ENCODE data around the gene DCAF15. TPM values are rescaled to one million over a fixed set of nuclear protein-coding genes. Genes with fewer than 3 reads are reported as not detected.
"Not testable (repeated sequence)": the region's sequence is repeated elsewhere in the genome, so short reads cannot be mapped to it uniquely, and the experiment has no call there.

Gene DCAF15
- total RNA-seq, 4 donors from 2014 or later: 5.3 to 20.8 (median 14.5) TPM

DNA sequence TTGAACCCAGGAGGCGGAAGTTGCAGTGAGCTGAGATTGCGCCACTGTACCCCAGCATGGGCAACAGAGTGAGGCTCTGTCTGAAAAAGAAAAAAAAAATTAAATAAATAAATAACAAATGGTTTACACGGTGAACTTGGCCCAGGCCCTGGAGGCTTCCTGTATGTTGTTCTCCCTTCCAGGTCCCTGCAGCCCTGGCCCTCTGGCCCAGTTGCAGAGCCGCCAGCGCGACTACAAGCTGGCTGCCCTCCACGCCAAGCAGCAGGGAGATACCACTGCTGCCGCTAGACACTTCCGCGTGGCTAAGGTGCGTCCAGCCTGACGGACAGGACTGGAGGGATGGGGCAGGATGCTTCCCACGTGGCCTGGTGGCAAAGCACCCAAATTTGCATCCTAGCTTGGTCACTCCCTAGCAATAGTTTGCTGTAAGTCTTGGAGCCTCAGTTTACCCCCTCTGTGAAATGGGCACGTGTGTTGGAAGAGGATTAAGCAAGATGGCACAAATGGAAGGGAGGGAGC is 34.4 kb upstream of the DCAF15 start:
- H3K9me3 ChIP-seq: peaks cover 0 to 6% (median 0%) of the 10 kb centered on the region in 3 donors
- peaks cover 0 to 100% of the 10 kb centered on the region in 2 donors for H3K36me3 ChIP-seq
- no peak overlapping the region for H3K4me3 ChIP-seq
- peak; percentile 44 for ATAC-seq
- TF ChIP-seq, protein P1, sequence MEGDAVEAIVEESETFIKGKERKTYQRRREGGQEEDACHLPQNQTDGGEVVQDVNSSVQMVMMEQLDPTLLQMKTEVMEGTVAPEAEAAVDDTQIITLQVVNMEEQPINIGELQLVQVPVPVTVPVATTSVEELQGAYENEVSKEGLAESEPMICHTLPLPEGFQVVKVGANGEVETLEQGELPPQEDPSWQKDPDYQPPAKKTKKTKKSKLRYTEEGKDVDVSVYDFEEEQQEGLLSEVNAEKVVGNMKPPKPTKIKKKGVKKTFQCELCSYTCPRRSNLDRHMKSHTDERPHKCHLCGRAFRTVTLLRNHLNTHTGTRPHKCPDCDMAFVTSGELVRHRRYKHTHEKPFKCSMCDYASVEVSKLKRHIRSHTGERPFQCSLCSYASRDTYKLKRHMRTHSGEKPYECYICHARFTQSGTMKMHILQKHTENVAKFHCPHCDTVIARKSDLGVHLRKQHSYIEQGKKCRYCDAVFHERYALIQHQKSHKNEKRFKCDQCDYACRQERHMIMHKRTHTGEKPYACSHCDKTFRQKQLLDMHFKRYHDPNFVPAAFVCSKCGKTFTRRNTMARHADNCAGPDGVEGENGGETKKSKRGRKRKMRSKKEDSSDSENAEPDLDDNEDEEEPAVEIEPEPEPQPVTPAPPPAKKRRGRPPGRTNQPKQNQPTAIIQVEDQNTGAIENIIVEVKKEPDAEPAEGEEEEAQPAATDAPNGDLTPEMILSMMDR (IDR thresholded peaks at IDR 0.05): no peak
- no peak for TF ChIP-seq POLR2AphosphoS5 (IDR thresholded peaks at IDR 0.05)
- no peak for TF ChIP-seq EP300 (IDR thresholded peaks at IDR 0.05)
- no peak for TF ChIP-seq POLR2A (IDR thresholded peaks at IDR 0.05)
- H3K4me1 ChIP-seq: no peaks in the 10 kb centered on the region
- no peaks in the 10 kb centered on the region for H3K27me3 ChIP-seq
- H3K27ac ChIP-seq: no peak overlapping the region
- WGBS, 2 donors (ENCODE audit: low coverage in 1 of 2): 69 to 82% methylated on average over 4 to 6 of the region's 14 CpGs

DNA sequence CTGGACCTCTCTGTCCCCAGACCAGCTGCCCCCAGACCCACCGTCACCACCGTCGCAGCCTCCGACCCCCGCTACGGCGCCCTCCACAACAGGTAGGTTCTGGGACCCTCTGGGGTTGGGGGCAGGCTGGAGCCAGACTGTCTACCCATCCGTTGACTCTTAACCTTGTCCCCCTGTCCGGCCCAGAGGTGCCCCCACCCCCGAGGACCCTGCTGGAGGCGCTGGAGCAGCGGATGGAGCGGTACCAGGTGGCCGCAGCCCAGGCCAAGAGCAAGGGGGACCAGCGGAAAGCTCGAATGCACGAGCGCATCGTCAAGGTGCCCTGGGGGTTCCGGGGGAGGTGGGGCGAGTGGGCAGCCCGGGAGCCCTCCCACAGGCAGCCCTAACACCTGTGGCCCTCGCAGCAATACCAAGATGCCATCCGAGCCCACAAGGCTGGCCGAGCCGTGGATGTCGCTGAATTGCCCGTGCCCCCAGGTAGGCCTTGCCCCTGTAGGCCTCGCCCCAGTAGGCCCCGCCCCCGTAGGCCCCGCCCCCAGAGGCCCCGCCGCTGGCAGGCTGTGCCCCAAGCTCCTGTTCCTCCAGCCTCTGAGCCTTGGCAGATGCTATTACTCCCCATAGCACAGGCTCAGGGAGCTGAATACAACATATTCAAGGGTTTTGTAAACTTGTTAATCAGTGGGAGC is 33.4 kb upstream of the DCAF15 start:
- Histone ChIP-seq H3K4me3 (no peak overlapping the region), H3K9me3 (peaks cover 0 to 6% (median 0%) of the 10 kb centered on the region in 3 donors), H3K4me1 (no peaks in the 10 kb centered on the region), H3K27ac (no peak overlapping the region), H3K36me3 (peaks cover 0 to 100% of the 10 kb centered on the region in 2 donors), H3K27me3 (no peaks in the 10 kb centered on the region)
- TF ChIP-seq EP300 (IDR thresholded peaks at IDR 0.05): no peak
- WGBS, 2 donors (ENCODE audit: low coverage in 1 of 2): 100% methylated on average over 1 of the region's 34 CpGs; no CpG with 5 or more reads in 1 of the 2 donors
- ATAC-seq: no peak

DNA sequence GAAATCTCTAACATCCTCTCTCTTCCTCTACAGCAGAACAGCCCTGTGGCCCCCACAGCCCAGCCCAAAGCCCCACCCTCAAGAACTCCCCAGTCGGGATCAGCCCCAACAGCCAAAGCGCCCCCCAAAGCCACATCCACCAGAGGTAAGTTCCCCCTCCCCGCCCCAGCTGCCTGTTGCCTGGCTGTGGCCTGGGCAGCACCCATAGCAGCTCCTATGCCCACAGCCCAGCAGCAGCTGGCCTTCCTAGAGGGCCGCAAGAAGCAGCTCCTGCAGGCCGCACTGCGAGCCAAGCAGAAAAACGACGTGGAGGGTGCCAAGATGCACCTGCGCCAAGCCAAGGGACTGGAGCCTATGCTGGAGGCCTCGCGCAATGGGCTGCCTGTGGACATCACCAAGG is 31.8 kb upstream of the DCAF15 start:
- Histone ChIP-seq H3K4me3 (no peak overlapping the region), H3K36me3 (peaks cover 0 to 100% of the 10 kb centered on the region in 2 donors), H3K27ac (no peak overlapping the region), H3K27me3 (no peaks in the 10 kb centered on the region), H3K4me1 (no peaks in the 10 kb centered on the region), H3K9me3 (peaks cover 0 to 6% (median 0%) of the 10 kb centered on the region in 3 donors)
- no peak for ATAC-seq
- TF ChIP-seq EP300 (IDR thresholded peaks at IDR 0.05): no peak
- no peak for TF ChIP-seq POLR2A (IDR thresholded peaks at IDR 0.05)
- TF ChIP-seq, protein P1 (IDR thresholded peaks at IDR 0.05): no peak
- no peak for TF ChIP-seq POLR2AphosphoS5 (IDR thresholded peaks at IDR 0.05)
- whole genome bisulfite sequencing, 2 donors (ENCODE audit: low coverage in 1 of 2): 100% methylated on average over 1 of the region's 11 CpGs; no CpG with 5 or more reads in 1 of the 2 donors

DNA sequence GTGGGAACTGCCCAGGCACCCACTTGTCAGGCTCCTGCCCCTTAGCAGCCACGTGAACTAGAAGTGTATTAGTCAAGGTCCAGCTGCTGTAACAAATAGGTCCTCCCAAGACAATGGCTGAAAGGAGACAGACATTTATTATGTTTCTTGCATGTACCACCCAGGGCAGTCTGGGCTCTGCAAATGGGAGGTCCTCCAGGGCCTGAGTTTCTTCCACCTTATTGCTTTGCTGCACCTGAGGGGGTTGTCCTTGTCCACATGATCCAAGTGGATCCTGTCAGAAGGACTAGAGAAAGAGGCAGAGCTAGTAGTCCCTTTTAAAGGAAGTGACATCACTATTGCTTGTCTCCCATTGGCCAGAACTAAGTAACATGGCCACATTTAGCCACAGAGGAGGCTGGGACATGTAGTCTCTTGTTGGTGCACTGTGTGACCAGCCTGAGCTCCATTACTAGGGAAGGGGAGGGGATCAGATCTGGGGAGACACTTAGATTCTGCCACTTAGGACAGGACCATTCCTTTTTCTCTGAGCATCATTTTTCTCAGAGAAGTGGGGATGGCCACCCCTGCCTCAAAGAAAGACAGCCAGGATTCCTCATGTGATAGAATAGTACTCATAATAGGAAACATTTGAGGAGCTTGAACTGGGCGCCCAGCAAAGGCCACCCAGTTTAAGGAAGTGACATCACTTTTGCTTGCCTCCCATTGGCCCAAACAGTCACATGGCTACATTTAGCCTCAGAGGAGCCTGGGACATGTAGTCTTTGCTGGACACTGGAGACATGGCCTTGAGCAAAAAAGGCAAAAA is 31.2 kb upstream of the DCAF15 start:
- Histone ChIP-seq H3K36me3 (peaks cover 0 to 98% of the 10 kb centered on the region in 2 donors), H3K4me3 (no peak overlapping the region), H3K27me3 (no peaks in the 10 kb centered on the region), H3K4me1 (no peaks in the 10 kb centered on the region), H3K27ac (no peak overlapping the region), H3K9me3 (peaks cover 0 to 6% (median 0%) of the 10 kb centered on the region in 3 donors)
- 40% methylated on average over 1 of the region's 2 CpGs; no CpG with 5 or more reads in 1 of the 2 donors for WGBS, 2 donors (ENCODE audit: low coverage in 1 of 2)
- ATAC-seq: peak; percentile 37
- TF ChIP-seq, protein P1 (IDR thresholded peaks at IDR 0.05): no peak
- no peak for TF ChIP-seq EP300 (IDR thresholded peaks at IDR 0.05)
- no peak for TF ChIP-seq POLR2AphosphoS5 (IDR thresholded peaks at IDR 0.05)

DNA sequence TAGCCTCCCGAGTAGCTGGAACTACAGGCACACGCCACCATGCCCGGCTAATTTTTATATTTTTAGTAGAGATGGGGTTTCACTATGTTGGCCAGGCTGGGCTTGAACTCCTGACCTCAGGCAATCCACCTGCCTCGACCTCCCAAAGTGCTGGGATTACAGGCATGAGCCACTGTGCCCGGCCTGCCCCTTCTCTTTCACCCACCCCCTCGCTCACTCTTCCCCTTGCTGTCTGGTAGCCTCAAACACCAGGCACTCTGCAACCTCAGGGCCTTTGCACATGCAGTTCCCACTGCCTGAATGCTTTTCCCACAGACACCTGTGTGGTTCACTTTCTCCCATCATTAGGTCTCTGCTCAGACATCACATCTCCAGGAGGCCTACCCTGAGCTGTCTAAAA is 30.2 kb upstream of the DCAF15 start:
- 93 to 100% methylated on average over 2 to 6 of the region's 6 CpGs for WGBS, 2 donors (ENCODE audit: low coverage in 1 of 2)
- H3K27me3 ChIP-seq: not testable (repeated sequence)
- peaks cover 0 to 98% of the 10 kb centered on the region in 2 donors for H3K36me3 ChIP-seq

More for the DNA sequence above, 30.2 kb upstream of the DCAF15 start:
- not testable (repeated sequence) for H3K4me1 ChIP-seq, H3K27ac ChIP-seq, H3K4me3 ChIP-seq, ATAC-seq, H3K9me3 ChIP-seq

Data from gastroesophageal sphincter (tissue), 4 donors.